Fibroblast of skin of right quadriceps (primary cell): ENCODE data around the gene BMPR1A.
"Not testable (repeated sequence)": the region's sequence is repeated elsewhere in the genome, so short reads cannot be mapped to it uniquely, and the experiment has no call there.

Experiments
- DNase-seq: peaks from one replicate; pipeline ENCODE4 v3.0.0-alpha.2; 2013

Gene BMPR1A

DNA sequence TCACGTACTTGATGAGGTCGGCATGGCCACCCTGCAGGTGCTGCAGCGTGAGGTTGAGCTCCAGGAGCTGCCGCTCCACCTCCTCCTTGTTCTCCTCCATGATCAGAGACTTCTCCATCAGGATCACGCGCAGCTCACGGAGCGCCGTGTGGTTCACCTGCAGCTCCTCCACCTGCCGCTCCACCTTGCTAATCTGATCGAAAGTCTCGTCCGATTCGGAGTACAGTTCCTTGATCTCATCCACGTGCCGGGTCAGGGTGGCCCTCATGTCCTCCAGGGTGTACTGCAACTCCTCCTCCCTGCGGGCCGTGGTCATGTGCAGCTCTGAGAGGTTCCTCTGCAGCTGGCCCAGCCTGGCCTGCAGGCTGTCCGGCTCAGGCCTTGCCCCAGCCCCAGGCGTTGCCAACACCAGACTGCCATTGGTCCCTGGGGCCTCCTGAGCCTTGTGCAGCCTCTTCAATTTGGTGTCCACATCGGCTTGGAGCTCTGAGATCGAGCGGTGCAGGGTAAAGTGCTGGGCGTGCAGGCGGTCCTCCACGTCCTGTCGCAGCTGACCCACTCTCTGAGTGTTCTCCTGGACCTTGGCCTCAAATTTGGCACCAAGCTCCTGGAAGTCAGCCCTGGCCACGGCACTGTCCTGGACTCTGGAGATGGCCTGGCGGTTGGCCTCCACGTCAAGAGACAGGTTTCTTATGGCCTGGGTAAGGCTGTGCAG lies 187.1 kb downstream of the BMPR1A start:
- no peak for DNase-seq

DNA sequence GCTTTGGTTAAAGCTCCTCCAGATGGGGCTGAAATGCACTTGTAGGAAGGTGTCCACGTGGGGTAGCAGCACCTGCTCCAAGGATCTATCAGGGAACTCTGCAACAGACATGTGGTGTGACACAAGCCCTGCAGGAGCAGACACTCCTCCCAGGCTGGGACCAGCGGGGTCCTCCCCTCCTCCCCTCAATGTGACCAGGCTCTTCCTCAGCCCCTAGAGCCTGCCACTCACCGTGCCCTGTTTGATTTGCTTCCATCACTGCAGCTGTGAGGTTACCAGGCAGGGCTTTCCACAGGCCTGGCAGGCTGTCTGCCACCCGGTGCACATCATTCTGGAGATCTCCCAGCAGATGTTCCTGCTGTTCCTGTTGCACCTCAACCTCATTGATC lies 187.6 kb downstream of the BMPR1A start:
- no peak for DNase-seq

DNA sequence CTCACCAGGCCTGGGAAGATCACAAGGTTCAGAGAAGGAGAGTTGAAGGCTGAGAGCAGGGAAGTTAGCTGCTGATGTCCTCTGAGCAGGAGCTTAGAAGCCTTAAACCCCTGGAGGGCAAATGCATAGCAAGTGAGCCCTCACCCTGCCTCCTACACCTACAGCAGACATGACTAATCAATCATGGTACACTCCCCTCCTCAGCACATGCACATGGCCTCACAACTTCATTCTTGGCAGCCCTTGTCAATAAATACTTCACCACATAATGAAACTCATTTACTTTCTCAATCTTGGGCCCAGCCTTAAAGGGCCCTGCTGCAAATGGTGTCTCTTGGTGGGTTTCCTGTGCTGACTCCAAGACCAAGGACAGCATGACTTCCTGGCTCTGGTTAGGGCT lies 188.1 kb downstream of the BMPR1A start:
- DNase-seq: no peak

DNA sequence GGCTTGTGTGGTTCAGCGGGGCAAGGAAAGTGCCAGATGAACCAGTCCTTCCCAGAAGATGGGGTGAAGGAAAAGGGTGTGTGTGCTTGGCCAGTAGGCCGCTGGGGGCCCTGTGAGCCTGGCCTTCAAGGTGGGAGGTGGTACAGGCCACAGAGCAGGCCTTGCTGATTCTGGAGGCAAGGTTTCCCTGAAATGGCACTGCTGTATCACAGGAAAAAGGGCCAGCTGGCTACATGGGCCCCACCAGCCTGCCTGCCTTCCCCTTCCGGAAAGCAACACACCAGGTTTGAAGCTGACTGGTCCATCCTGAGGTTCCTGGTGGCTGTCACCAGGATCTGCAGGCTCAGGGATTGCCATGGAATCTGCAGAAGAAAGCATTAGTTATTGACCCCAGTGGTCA lies 188.5 kb downstream of the BMPR1A start:
- DNase-seq: no peak

DNA sequence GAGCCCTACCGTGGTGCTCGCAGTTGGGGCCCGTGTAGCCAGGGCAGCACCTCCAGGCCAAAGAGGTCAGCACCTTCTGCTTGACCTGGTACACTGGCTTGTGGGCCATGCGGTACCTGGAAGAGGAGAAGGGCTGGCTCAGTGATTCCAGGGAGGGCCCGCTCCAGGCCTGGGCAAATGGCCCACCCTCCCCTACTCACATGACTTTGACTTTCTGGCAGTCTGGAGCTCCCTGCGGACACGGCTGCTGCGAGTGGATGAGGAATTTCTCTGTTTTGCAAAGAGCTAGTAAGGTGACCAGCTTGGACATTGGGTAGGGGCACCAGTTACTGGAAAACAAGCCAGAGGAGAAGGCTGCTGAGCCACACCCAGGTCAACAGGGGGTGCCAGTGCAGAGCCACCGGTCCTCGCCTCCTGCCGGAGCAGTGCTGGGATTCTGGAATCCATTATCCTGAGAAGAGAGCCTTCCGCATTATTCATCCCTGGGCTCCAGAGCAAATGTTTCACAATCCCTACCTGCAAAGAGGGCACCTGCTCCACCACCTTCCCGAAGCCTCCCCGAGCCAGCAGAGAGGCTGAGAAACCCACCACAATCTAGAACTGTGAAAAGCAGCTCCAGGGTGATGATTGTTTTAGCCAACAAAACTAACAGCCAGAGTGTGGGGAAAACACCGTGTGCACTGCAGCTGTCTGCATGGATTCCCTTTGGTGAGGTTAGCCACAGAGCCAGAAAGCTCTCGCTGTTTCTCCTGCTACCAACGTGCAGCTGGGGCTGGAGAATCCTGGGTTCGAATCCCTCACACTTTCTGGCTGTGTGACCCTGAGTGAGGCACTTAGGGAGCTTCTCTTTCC lies 189.2 kb downstream of the BMPR1A start:
- peak; percentile 38 for DNase-seq

DNA sequence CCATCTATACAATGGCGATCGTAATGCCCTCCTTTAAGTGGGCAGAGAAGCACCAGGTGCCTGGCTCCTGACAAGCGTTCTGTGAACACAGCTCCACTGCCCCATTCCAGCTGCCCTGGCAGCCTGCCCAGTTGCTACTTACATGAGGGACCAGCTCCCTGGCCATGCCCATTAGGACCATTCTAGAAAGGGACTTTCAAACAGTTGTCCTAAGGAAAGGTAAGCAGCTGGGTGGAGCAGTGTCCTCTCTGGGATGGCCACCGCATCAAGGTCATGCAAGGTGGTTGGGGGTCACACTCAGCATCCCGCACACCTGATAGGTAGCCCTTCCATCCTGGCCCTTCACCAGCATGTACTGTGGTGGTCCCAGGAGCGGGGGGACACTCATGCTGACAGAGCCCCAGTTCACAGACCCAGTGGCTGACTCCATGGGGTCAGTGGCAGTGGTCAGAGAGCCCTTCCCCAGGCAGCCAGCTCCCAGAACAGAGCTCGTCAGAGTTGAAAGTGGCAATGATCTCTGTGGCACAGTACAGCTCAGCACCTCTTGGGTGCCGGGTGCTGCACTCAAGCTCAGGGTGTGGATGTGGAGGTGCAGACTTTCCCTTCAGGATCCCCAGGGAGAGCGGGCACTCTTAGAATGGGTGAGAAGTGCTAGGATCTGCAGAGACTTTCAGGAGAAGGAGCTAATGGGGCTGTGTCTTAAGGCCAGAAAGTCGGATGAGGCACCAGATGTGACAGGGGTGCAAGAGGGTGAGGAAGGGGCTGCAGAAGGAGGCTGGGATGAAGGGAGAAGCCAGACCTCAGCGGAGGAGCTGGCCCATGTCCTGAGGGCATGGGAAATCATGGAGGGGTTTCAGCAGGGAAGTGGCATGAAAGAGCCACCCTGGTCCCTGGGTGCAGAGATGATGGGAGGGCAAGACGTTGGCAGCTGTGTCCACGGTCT lies 190.1 kb downstream of the BMPR1A start:
- DNase-seq: no peak

DNA sequence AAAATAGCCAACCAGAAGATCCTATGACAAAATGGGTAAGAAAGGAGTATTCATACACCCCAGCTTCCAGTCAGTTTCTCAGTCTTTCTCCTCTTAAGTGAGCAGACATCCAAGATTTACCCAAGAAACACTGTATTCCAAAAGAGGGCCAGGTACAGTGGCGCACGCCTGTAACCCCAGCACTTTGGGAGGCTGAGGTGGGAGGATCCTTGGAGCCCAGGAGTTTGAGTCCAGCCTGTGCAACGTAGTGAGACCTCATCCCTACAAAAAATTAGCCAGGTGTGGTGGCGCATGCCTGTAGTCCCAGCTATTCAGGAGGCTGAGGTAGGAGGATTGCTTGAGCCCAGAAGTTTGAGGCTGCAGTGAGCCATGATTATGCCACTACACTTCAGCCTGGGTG lies 191.4 kb downstream of the BMPR1A start:
- not testable (repeated sequence) for DNase-seq

DNA sequence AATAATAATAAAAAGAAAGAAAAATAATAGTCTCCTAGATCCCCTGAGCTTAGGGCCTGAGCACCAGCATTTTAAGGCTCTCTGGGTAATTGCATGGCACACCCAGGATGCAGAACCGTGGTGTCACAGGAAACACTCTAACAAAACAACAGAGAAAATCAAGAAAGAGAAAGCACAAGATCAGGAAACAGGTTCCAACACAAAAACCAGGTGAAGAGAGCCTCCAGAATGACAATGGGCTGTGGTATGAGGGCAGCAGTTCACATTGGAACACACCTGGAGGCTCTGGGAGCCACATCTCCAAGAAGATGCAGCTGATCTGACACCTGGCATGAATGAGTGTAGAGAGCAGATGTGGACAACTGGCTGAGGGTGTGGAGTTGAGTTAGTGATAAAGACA lies 193.9 kb downstream of the BMPR1A start:
- DNase-seq: no peak

DNA sequence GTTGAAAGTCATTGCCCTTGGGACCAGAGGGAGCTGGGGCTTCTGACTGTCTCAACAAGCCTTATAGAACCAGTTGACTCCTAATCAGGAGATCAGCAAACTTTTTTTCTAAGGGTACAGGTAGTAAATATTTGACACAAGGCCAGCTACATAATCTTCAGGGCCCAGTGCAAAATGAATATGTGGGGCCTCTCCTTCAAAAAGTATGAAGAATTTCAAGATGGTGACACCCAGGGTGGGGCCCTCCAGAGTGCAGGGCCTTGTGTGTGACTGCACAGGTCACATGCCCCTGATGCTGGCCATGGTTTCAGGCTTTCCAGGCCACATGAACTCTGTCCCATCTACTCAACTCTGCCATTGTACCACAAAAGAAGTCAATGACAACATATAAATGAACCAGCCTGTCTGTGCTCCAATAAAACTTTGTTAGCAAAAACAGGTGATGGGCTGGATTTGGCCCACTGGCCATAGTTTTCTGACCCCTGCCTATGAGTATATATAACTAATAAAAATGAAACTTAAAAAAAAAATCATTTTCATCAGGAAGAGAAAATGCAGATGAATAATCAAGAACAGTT lies 194.9 kb downstream of the BMPR1A start:
- DNase-seq: no peak

DNA sequence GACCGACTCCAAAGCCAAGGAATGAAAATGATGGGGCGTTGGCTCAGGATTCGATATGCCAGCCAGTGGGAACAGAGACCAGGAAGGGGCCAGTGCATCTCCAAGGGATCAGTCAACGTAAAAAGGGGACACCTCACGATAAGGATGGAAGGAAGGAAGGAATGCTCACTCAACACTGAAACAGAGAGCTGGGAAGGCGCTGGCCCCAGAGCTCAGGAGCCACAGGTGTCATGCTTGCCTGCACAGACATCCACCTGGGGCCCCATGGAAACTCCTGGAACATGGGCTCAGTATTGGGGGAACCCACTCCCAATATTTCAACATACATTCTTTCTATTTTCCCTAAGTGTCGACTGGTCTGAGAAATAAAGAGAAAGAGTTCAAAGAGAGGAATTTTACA lies 195.7 kb downstream of the BMPR1A start:
- DNase-seq: no peak

DNA sequence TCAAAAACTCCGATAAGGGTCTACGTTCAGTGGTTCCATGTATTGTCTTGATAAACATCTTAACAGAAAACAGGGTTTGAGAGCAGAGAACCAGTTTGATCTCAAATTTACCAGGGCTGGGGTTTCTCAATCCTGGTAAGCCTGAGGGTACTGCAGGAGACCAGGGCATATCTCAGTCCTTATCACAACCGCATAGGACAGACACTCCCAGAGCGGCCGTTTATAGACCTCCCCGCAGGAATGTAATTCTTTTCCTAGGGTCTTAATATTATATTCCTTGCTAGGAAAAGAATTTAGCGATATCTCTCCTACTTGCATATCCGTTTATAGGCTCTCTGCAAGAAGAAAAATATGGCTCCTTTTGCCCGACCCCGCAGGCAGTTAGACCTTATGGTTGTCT lies 196.3 kb downstream of the BMPR1A start:
- DNase-seq: not testable (repeated sequence)

DNA sequence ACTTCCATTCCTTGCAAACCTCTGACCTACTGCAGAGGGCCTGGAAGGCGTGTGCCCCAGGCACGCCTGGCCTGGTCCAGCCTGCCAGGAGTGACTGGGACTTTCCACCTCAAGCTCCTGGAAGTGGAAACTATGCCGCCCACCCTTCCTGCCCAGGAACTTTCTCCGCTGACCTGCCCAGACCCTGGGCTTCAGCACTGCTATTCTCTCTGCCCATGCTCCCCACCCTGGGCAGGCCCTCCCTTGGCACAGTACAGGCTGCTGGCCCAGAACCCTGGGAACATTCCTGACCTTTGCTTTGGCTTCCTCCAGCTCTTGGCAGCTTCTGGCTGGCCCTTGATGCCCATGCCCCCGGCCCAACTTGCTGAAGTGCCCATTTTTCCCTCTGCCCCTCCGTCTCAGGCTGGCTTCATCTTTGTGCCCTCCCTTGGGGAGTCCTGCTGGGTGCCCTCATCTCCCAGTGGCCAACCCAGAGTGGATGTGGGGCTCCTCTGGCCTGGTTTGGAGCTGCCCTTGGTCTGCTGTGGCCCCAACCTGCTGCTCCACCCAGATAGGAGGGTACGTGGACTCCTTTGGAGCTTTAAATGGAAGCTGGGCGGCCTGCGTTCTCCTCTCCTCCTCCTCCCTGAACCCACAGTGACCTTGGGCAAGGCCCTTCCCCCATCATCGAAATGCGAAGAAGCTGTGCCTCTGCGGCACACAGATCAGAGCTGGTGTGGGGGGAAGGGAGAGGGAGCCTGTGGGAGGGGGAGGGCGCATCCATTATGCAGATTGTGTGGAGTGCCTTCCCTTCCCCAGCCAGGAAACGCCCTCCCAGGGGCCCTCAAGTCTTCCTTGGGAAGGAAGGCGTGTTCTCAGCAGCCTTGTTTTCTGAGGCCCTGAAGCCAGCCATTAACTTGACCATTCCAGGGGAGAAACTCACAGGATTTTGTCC lies 197.6 kb downstream of the BMPR1A start:
- DNase-seq: peak; percentile 83

DNA sequence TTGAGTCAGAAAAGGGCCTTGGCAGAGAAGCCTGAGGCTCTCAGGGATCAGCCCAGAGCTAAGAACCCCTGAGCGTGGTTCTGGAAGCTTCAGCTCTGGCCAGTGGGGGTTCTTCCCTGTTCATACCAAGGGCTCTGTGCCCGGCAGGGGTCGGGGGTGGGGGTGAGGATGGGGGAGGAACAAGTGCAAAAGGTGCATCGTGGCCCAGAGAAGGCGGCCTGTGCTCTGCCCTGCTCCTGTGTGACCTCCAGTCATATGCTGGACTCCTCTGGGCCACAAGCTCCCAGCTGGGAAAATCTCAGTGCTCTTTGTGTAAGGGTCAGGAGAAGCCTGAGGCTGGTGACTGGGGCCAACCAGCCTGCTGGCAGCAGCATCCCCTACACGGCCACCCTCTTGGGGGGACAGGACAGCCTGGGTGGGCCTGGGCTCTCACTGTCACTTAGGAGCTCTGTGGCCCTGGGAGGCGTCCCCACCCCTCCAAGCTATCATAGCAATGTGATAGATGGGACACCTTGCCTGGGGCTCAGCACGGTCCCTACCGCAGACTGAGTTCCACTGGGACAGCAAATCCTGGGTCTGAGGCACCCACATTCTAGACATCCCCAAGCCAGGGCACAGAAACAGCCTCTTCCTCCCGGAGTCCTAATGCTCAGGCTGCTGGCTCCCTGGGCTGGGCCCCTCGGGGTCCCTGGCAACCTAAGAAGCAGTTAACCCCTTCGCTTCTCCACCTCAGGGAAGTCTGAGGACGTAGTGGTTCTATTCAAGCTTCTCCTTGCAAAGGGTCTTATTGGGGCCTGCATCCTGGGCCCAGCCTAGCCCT lies 198.5 kb downstream of the BMPR1A start:
- no peak for DNase-seq

DNA sequence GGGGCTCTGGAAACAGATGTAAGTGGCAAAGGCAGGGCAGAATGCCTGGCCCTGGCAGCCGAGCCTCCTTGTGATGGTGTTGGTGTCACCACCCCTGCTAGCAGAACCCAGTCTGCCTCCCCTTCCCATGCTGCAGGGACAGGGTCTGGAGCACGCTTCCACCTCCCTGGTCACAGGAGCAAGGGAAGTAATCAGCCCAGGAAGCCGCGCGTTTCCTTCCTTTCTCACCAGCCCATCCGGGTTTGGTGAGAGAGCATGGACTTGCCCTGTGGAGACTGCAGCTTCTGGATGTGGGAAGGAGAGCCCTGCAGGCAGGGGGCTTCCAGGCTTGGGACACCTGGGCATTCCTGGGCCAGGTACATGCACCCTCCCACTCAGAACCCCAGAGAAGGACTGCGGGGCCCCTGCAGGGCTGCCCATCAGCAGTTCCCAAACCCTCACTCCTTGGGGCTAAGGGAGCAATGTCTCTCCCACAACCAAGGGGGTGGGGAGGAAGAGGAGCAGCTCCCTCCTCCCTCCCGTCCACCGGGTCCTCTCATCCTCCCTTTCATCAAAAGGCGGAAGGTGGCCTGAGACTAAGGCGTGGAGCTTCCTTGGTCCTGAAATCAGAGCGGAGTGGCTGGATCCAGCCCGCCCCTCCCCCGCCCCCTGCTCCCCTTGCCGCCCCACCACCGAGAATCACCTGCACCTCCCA lies 199.2 kb downstream of the BMPR1A start:
- no peak for DNase-seq

DNA sequence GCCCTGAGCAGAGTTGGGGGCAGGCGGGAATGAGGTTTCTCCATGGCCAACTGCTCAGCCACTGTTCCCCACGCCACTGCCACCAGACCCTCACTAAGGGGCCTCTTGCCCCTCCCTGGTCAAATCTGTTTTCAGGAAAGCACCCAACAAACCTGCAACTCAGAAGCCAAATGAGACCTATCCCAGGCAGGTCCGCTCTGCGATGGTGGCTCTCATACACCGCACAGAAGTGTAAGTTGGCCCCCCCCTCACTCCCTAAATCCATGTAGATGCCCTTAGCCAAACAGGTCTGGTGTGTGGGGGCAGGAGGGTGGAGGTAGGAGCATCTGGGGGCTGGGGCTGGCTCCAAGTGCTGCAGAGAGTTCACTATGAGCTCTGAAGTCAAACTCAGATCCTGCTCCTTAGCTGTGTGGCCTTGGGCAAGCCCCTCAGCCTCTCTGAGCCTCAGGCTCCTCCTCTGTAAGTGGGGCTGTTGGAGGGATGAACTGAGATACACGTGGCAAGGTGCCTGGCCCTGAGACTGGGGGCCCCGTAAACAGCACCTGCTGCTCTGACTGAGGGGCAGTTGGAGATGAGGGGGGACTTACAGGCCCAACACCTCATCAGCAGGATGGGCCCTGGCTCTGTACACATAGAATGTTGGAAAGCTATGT lies 199.9 kb downstream of the BMPR1A start:
- no peak for DNase-seq

DNA sequence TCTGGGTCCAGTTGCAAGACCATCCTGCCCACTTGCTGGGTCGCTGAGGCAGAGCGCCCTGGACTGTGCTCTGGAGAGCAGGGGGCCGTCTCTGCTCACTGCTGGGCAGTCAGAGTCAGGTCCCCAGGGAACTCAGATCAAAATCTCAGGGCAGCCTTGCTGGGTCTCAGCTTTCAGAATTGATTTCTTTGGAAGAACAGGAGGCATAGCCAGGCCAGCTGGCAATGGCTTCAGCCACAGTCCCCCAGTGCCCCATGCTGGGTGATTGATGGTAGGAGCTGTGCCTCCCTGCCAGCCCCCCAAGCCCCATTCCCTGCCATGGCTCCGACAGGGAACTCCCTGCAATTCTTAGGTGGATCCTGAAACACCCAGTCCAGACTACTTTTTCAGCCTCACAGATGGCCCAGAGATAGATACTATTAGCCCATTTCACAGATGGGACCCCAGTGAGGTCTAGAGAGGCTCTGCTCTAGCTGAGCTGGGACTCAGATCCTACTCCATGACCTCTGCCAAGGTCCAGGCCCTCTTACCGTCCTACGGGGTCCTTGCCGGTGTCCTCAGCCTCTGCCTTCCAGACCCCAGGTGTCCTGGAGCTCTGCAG lies 200.5 kb downstream of the BMPR1A start:
- DNase-seq: no peak

DNA sequence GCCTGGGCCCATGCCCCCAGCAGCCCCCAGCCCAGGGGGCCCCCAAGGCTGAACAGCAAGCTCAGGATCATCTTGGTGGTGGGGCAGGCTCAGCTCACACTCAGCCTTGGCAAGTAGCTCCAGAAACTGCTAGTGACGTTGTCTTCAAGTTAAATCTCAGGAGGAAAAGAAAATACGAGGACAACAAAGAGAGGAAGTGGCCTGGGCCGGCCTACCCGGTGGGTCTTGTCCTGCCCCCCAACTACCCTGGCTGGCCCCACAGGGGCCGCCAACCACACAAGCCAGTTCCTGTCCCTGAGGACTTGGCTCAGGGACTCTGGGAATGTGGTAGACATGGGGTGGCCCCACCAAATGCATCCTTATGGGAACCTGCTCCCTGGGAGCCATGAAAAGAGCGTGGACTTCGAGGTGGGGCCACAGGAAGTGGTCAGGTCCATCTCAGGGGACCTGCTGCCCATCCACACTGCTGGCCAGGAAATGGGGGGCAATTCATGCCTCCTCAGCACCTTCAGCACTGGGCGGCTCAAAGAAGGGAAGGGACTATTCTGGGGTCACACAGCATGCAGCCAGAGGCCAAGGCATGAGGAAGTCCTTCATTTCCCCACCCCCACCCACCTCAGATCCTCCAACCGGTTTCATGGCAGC lies 201.2 kb downstream of the BMPR1A start, which contains the start of gene MMRN2:
Gene MMRN2 (minus strand): TSS at position 145 of the 645 bp plus-strand sequence. CDS start 74 bp downstream, at position 71.
- no peak for DNase-seq

DNA sequence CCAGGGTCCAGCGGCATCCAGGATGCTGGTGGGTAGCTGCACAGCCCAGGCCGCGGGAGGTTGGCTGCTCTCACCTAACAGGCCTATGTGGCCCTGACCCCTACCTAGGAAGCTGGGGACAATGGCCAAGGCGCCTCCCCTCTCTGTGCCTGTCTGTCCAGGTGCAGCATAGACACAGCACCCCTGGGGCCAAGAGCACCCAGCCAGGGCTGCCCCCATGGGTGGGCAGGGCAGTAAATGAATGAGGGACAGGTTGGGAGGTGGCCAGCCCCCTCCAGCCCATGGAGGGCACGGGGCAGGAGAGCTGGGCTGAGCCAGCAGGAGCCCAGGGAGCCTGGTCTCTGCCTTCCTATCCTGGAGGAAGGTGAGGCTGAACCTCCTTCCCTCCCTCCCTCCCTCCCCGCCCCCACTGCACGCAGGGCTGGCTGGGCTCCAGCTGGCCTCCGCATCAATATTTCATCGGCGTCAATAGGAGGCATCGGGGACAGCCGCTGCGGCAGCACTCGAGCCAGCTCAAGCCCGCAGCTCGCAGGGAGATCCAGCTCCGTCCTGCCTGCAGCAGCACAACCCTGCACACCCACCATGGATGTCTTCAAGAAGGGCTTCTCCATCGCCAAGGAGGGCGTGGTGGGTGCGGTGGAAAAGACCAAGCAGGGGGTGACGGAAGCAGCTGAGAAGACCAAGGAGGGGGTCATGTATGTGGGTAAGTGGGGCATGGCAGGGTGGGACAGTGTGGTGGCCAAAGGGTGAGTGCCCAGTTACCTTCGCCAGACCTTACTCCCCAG lies 201.9 kb downstream of the BMPR1A start, which contains the start of gene SNCG:
Gene SNCG (plus strand): TSS at position 484 of the 785 bp plus-strand sequence. CDS start 99 bp downstream, at position 583.
- no peak for DNase-seq
